Skeletal muscle satellite cell (primary cell): ENCODE results near the gene SCMH1.
"Not testable (repeated sequence)": the region's sequence is repeated elsewhere in the genome, so short reads cannot be mapped to it uniquely, and the experiment has no call there.

ENCODE experiments used
- H3K27me3 ChIP-seq: 2 replicates; pipeline ENCODE4 v1.7.0; 2013; ENCODE audit warnings: low read length; ENCODE audit not compliant: control insufficient read depth, insufficient read depth
- H3K36me3 ChIP-seq: 2 replicates; pipeline ENCODE4 v1.7.0; 2013; ENCODE audit warnings: mild to moderate bottlenecking, control low read depth, low read length; ENCODE audit not compliant: insufficient read depth
- H3K4me1 ChIP-seq: 2 replicates; pipeline ENCODE4 v1.7.0; 2013; ENCODE audit warnings: low read length; ENCODE audit not compliant: control insufficient read depth, insufficient read depth
- H3K4me2 ChIP-seq: 2 replicates; pipeline ENCODE4 v1.7.0; 2013; ENCODE audit warnings: mild to moderate bottlenecking, low read length
- H3K4me3 ChIP-seq: 2 replicates; pipeline ENCODE4 v1.7.0; 2013; ENCODE audit warnings: low read length
- H3K9ac ChIP-seq: 2 replicates; pipeline ENCODE4 v1.7.0; 2013; ENCODE audit warnings: mild to moderate bottlenecking, low read depth, low read length, moderate library complexity
- H3K9me3 ChIP-seq: replicated peaks from 2 replicates; pipeline ENCODE4 v1.7.0; 2013; ENCODE audit warnings: mild to moderate bottlenecking, control low read depth, low read length

The SCMH1 gene

GRCh38 chr1:41207053-41207452 is 35.1 kb downstream of the SCMH1 start:
- not testable (repeated sequence) for H3K4me2 ChIP-seq, H3K36me3 ChIP-seq, H3K4me3 ChIP-seq, H3K9ac ChIP-seq, H3K27me3 ChIP-seq, H3K9me3 ChIP-seq, H3K4me1 ChIP-seq

DNA sequence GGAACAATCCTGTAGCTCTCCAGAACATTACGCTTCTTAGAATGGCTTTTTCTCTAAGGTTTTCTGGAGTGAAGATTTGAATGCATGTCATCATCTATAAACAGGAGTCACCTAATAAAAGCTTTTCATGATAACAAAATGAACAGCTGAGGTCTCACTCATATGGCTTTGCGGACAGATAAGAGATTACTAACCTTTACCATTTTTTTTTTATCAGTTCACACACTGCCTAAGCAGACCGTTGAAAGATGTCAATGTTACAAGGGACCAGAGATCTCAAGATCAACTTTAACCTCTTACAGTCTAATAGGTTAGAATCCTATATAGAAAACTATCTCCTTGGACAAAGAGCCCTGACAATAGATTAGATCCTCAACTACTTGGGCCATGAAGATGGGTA is 41.4 kb downstream of the SCMH1 start:
- H3K4me3 ChIP-seq = no peak overlapping the region
- no peaks in the 10 kb centered on the region for H3K27me3 ChIP-seq
- H3K9ac ChIP-seq = no peak overlapping the region
- H3K4me2 ChIP-seq = no peak overlapping the region
- H3K36me3 ChIP-seq = no peaks in the 10 kb centered on the region
- H3K4me1 ChIP-seq = no peaks in the 10 kb centered on the region
- peaks cover 2% of the 10 kb centered on the region for H3K9me3 ChIP-seq

DNA sequence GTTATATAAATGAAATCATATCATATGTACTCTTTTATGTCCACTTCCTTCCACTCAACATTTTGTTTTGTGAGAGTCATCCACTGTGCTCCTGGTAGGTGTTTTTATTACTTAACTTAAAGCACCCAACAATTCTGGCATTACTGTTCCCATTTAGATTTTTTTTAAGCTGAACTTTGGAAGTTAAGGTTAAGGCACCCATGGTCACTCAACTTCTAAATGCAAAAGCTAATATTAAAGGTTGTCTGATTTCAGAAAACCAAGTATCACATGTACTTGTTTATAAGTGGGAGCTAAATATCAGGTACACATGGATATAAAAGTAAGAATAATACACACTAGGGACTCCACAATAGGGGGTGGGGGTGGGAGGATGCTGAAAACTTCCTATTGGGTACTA is 42.7 kb downstream of the SCMH1 start:
- Histone ChIP-seq H3K4me1 (no peaks in the 10 kb centered on the region), H3K9me3 (peaks cover 2% of the 10 kb centered on the region), H3K36me3 (no peaks in the 10 kb centered on the region), H3K4me2 (no peak overlapping the region), H3K27me3 (no peaks in the 10 kb centered on the region), H3K4me3 (no peak overlapping the region), H3K9ac (no peak overlapping the region)

- Histone ChIP-seq H3K4me1 (no peaks in the 10 kb centered on the region), H3K9ac (no peak overlapping the region), H3K4me3 (no peak overlapping the region), H3K36me3 (no peaks in the 10 kb centered on the region), H3K27me3 (no peaks in the 10 kb centered on the region), H3K4me2 (no peak overlapping the region), H3K9me3 (no peaks in the 10 kb centered on the region)
Observed at GRCh38 chr1:41192456-41193178, 49.5 kb downstream of the SCMH1 start.

DNA sequence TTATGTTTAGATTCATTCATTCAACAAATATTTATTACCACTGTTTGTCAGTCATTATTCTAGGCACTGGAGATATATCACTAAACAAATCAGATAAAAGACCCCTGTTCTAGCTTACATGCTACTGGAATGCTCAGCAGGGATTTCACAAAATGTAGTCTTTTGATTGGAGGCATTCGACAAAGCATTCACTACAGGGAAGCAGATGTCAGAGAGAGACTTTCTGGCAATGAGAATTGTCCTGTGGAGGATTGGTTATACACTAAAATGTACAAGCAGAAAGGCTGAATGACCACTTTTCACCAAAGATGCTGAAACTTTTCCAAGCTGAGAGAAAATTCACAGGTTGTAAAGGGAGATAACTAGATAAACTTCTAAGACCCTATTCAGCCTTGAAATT is 57.7 kb downstream of the SCMH1 start:
- H3K36me3 ChIP-seq = no peaks in the 10 kb centered on the region
- H3K9ac ChIP-seq = no peak overlapping the region
- no peak overlapping the region for H3K4me2 ChIP-seq
- H3K4me3 ChIP-seq = no peak overlapping the region
- H3K27me3 ChIP-seq = no peaks in the 10 kb centered on the region
- H3K9me3 ChIP-seq = no peaks in the 10 kb centered on the region
- no peaks in the 10 kb centered on the region for H3K4me1 ChIP-seq

- not testable (repeated sequence) for H3K9me3 ChIP-seq, H3K9ac ChIP-seq, H3K4me3 ChIP-seq, H3K4me1 ChIP-seq, H3K27me3 ChIP-seq, H3K36me3 ChIP-seq, H3K4me2 ChIP-seq
Observed at GRCh38 chr1:41178230-41178629, 63.9 kb downstream of the SCMH1 start.

- no peaks in the 10 kb centered on the region for H3K9me3 ChIP-seq
- H3K9ac ChIP-seq = no peak overlapping the region
- H3K4me2 ChIP-seq = no peak overlapping the region
- H3K4me1 ChIP-seq = no peaks in the 10 kb centered on the region
- H3K27me3 ChIP-seq = no peaks in the 10 kb centered on the region
- H3K36me3 ChIP-seq = no peaks in the 10 kb centered on the region
- no peak overlapping the region for H3K4me3 ChIP-seq
Observed at GRCh38 chr1:41175546-41175945, 66.6 kb downstream of the SCMH1 start.

DNA sequence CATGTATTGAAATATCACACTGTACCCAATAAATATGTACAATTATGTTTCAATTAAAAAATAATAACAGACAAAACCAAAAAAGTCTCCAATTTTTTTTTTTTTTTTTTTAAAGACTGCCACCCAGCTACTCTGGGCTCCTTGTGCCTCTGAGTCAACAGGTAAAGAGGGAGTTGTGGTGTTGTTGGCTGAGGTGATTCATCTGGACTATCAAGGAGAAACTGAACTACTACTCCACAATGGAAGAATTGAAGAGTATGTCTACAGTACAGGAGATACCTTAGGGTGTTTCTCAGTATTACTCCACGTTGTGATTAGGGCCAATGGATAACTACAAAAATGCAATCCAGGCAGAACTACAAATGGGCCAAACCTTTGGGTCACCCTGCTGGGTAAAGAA is 67.9 kb downstream of the SCMH1 start:
- Histone ChIP-seq H3K9ac (no peak overlapping the region), H3K27me3 (no peaks in the 10 kb centered on the region), H3K9me3 (no peaks in the 10 kb centered on the region), H3K4me3 (no peak overlapping the region), H3K4me2 (no peak overlapping the region), H3K4me1 (no peaks in the 10 kb centered on the region), H3K36me3 (no peaks in the 10 kb centered on the region)

DNA sequence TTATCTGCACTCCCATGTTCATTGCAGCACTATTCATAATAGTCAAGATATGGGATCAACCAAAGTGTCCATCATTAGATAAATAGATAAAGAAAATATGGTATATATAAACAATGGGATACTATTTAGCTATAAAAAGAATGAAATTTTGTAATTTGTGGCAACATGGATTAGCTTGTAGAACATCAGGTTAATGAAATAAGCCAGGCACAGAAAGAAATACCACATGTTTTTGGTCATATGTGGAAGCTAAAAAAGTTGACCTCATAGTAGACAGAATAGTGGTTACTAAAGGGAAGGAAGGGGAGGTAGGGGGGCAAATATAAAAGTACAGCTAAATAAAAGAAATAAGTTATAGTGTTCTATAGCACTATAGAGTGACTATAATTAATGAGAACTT is 68.5 kb downstream of the SCMH1 start:
- no peak overlapping the region for H3K4me2 ChIP-seq
- H3K9me3 ChIP-seq = no peaks in the 10 kb centered on the region
- H3K4me3 ChIP-seq = no peak overlapping the region
- no peaks in the 10 kb centered on the region for H3K4me1 ChIP-seq
- H3K27me3 ChIP-seq = no peaks in the 10 kb centered on the region
- no peak overlapping the region for H3K9ac ChIP-seq
- H3K36me3 ChIP-seq = no peaks in the 10 kb centered on the region

GRCh38 chr1:41171266-41171874 is 70.7 kb downstream of the SCMH1 start:
- Histone ChIP-seq H3K9me3 (no peaks in the 10 kb centered on the region), H3K4me2 (no peak overlapping the region), H3K36me3 (no peaks in the 10 kb centered on the region), H3K9ac (no peak overlapping the region), H3K27me3 (no peaks in the 10 kb centered on the region), H3K4me3 (no peak overlapping the region), H3K4me1 (no peaks in the 10 kb centered on the region)

GRCh38 chr1:41169799-41170180 is 72.3 kb downstream of the SCMH1 start:
- no peaks in the 10 kb centered on the region for H3K4me1 ChIP-seq
- H3K9me3 ChIP-seq = no peaks in the 10 kb centered on the region
- H3K4me2 ChIP-seq = no peak overlapping the region
- H3K4me3 ChIP-seq = no peak overlapping the region
- no peaks in the 10 kb centered on the region for H3K36me3 ChIP-seq
- H3K27me3 ChIP-seq = no peaks in the 10 kb centered on the region
- H3K9ac ChIP-seq = no peak overlapping the region

- Histone ChIP-seq H3K4me3 (no peak overlapping the region), H3K9ac (no peak overlapping the region)
Observed at GRCh38 chr1:41169066-41169798, 72.9 kb downstream of the SCMH1 start.

More at GRCh38 chr1:41169066-41169798, 72.9 kb downstream of the SCMH1 start:
- no peaks in the 10 kb centered on the region for H3K27me3 ChIP-seq
- no peaks in the 10 kb centered on the region for H3K4me1 ChIP-seq
- no peaks in the 10 kb centered on the region for H3K36me3 ChIP-seq
- H3K4me2 ChIP-seq = no peak overlapping the region
- H3K9me3 ChIP-seq = no peaks in the 10 kb centered on the region
